GM23338 (cell line): ENCODE measurements around the gene RAD51AP2. TPM values are rescaled to one million over a fixed set of nuclear protein-coding genes. Genes with fewer than 3 reads are reported as not detected.

Experiments
- ATAC-seq: fragments of 200-7000 bp; cut with Tn5 transposase; 3 replicates; pipeline ENCODE4 v1.9.1; 2020
- DNase-seq: peaks from one replicate; pipeline ENCODE4 v3.0.0-alpha.2; 2015; ENCODE audit warnings: low spot score
- H2AFZ ChIP-seq: fragments of 200-600 bp; sonication (generic); 2 replicates; pipeline ENCODE4 v1.8.0; 2016; ENCODE audit warnings: antibody characterized with exemption, mild to moderate bottlenecking, moderate library complexity
- H3F3A ChIP-seq: fragments of 200-600 bp; sonication (generic); replicated peaks from 2 replicates; pipeline ENCODE4 v1.8.0; 2017; ENCODE audit warnings: antibody characterized with exemption, mixed run types, low read depth
- H3K27ac ChIP-seq: fragments of 200-600 bp; sonication (generic); 2 replicates; pipeline ENCODE4 v1.6.1; 2016; ENCODE audit warnings: low read depth
- H3K27me3 ChIP-seq: fragments of 200-600 bp; sonication (generic); 2 replicates; pipeline ENCODE4 v1.8.0; 2016; ENCODE audit warnings: mild to moderate bottlenecking, mixed run types, moderate library complexity; ENCODE audit not compliant: insufficient read depth
- H3K36me3 ChIP-seq: fragments of 200-600 bp; sonication (generic); 2 replicates; pipeline ENCODE4 v1.8.0; 2016; ENCODE audit warnings: mild to moderate bottlenecking; ENCODE audit not compliant: insufficient read depth
- H3K4me1 ChIP-seq: fragments of 200-600 bp; sonication (generic); 2 replicates; pipeline ENCODE4 v1.8.0; 2016; ENCODE audit warnings: mild to moderate bottlenecking, moderate library complexity; ENCODE audit not compliant: insufficient read depth
- H3K4me2 ChIP-seq: fragments of 200-600 bp; sonication (generic); 2 replicates; pipeline ENCODE4 v1.7.1; 2017; ENCODE audit warnings: mixed run types
- H3K4me3 ChIP-seq: fragments of 200-600 bp; sonication (generic); 2 replicates; pipeline ENCODE4 v1.6.1; 2016; ENCODE audit warnings: mixed run types
- H3K79me2 ChIP-seq: fragments of 200-600 bp; sonication (generic); replicated peaks from 2 replicates; pipeline ENCODE4 v1.8.0; 2017; ENCODE audit warnings: mild to moderate bottlenecking; ENCODE audit not compliant: insufficient read depth
- H3K9me2 ChIP-seq: fragments of 200-600 bp; sonication (generic); 2 replicates; pipeline ENCODE4 v1.8.0; 2017; ENCODE audit not compliant: insufficient read depth
- H4K20me1 ChIP-seq: fragments of 200-600 bp; sonication (generic); replicated peaks from 2 replicates; pipeline ENCODE4 v1.8.0; 2017; ENCODE audit warnings: mild to moderate bottlenecking; ENCODE audit not compliant: insufficient read depth
- H3K27ac Mint-ChIP-seq: 2 replicates; pipeline ENCODE4 v1.8.0; 2020; ENCODE audit warnings: inconsistent platforms, mild to moderate bottlenecking, moderate library complexity, mixed read lengths
- H3K27me3 Mint-ChIP-seq: 3 replicates; pipeline ENCODE4 v1.8.0; 2022; ENCODE audit warnings: low read depth, mild to moderate bottlenecking, moderate library complexity, mixed read lengths, inconsistent platforms; ENCODE audit not compliant: insufficient read depth, poor library complexity
- H3K36me3 Mint-ChIP-seq: 3 replicates; pipeline ENCODE4 v1.8.0; 2021; ENCODE audit warnings: low read depth, mild to moderate bottlenecking, inconsistent platforms, moderate library complexity, mixed read lengths
- H3K4me1 Mint-ChIP-seq: 3 replicates; pipeline ENCODE4 v1.8.0; 2020; ENCODE audit warnings: mild to moderate bottlenecking, inconsistent platforms, mixed read lengths
- H3K4me3 Mint-ChIP-seq: 3 replicates; pipeline ENCODE4 v1.8.0; 2021; ENCODE audit warnings: moderate library complexity, mild to moderate bottlenecking, inconsistent platforms, mixed read lengths
- H3K9me3 Mint-ChIP-seq: 3 replicates; pipeline ENCODE4 v1.8.0; 2020; ENCODE audit warnings: moderate library complexity, mild to moderate bottlenecking, inconsistent platforms, mixed read lengths
- CREB1 ChIP-seq: fragments of 250-450 bp; sonication (Bioruptor Pico); IDR thresholded peaks from 2 replicates; pipeline ENCODE4 v1.5.0; 2020; ENCODE audit warnings: low read depth, mild to moderate bottlenecking, moderate library complexity
- CTCF ChIP-seq, 2 experiments: fragments of 200-600 bp in 1 of 2; sonication (generic) in 1 of 2; conservative IDR thresholded peaks; 2 replicates each; pipeline versions ENCODE4 v1.5.1 to v1.6.1; 2016 to 2017; ENCODE audit warnings: antibody characterized with exemption in 2 of 2, low read depth in 2 of 2, mild to moderate bottlenecking in 2 of 2, moderate library complexity in 1 of 2
- ETS1 ChIP-seq: IDR thresholded peaks from 2 replicates; pipeline ENCODE4 v1.6.1; 2016; ENCODE audit warnings: antibody characterized with exemption
- EZH2 ChIP-seq: fragments of 200-600 bp; sonication (generic); IDR thresholded peaks from one replicate; pipeline ENCODE4 v1.8.0; 2017; ENCODE audit warnings: antibody characterized with exemption, mild to moderate bottlenecking, low read depth; ENCODE audit not compliant: unreplicated experiment
- JUNB ChIP-seq: IDR thresholded peaks from one replicate; pipeline ENCODE4 v1.6.1; 2016; ENCODE audit warnings: antibody characterized with exemption; ENCODE audit not compliant: unreplicated experiment
- REST ChIP-seq: IDR thresholded peaks from one replicate; pipeline ENCODE4 v1.6.1; 2018; ENCODE audit warnings: antibody characterized with exemption; ENCODE audit not compliant: unreplicated experiment
- ZNF114 ChIP-seq: fragments of 250-450 bp; sonication (Bioruptor Pico); IDR thresholded peaks from 2 replicates; pipeline ENCODE4 v1.5.0; 2020; ENCODE audit warnings: mild to moderate bottlenecking, moderate library complexity
- ZNF462 ChIP-seq: fragments of 250-450 bp; sonication (Bioruptor Pico); IDR thresholded peaks from 2 replicates; pipeline ENCODE4 v1.5.0; 2020; ENCODE audit warnings: mild to moderate bottlenecking, moderate library complexity
- polyA plus RNA-seq: library from polyadenylated mRNA; unstranded; fragments of >200 nt; fragmentation: Nextera tagmentation; extraction: Ambion mirVana; gene quantifications from 2 replicates; pipeline ENCODE4 v1.2.1, GENCODE V29; 2016
- total RNA-seq: library from RNA; depleted of rRNA; stranded (reverse); fragments of >200 nt; shearing (Covaris generic); gene quantifications from 2 replicates; pipeline ENCODE4 v1.2.3, GENCODE V29; 2014

RAD51AP2 gene
- total and polyA plus RNA-seq, 2 experiments from 2014 or later = 0.16 to 0.38 TPM

GRCh38 chr2:17470855-17471641 is 47.2 kb downstream of the RAD51AP2 start:
- Mint-ChIP-seq H3K9me3 (peaks cover 33% of the 10 kb centered on the region), H3K27me3 (peaks cover 3% of the 10 kb centered on the region), H3K36me3 (peaks cover 26% of the 10 kb centered on the region), H3K4me1 (peaks cover 12% of the 10 kb centered on the region), H3K27ac (no peak overlapping the region), H3K4me3 (no peak overlapping the region)
- no peaks in the 10 kb centered on the region for H3F3A ChIP-seq
- H3K4me1 ChIP-seq = peaks cover 4% of the 10 kb centered on the region; the same call in 1 of the 2 replicates
- H3K4me3 ChIP-seq = no peak overlapping the region
- peak; percentile 87 for DNase-seq
- no peaks in the 10 kb centered on the region for H3K9me2 ChIP-seq
- no peak overlapping the region for H3K4me2 ChIP-seq
- H2AFZ ChIP-seq = no peak overlapping the region
- ATAC-seq = peak; percentile 97
- TF ChIP-seq ZNF462 (CRISPR knock-in tag) (peak; percentile 92), JUNB (no peak), ETS1 (no peak), CTCF (conservative IDR thresholded peaks at IDR 0.05; ENCODE audit: low read depth in 2 of 2) (peak; percentile 82 to 96), ZNF114 (no peak; the same call in 1 of the 2 replicates), CREB1 (CRISPR knock-in tag) (no peak), EZH2 (no peak), REST (no peak)
- no peak overlapping the region for H3K27ac ChIP-seq
- H3K79me2 ChIP-seq = no peaks in the 10 kb centered on the region
- H4K20me1 ChIP-seq = no peaks in the 10 kb centered on the region
- H3K27me3 ChIP-seq = no peaks in the 10 kb centered on the region
- peaks cover 15% of the 10 kb centered on the region; the same call in 1 of the 2 replicates for H3K36me3 ChIP-seq
